Stimulated activated naive B cell treated with anti-CD40 and anti-IgM and Interleukin-4, amounts not matched to agents 10 μg/mL and 1 μg/mL and 100 μg/mL, for 72 hours (primary cell): ENCODE data around the gene IQGAP2.
A peak's percentile ranks its signal among the peaks of the same experiment; 100 is the strongest.
"Not testable (repeated sequence)": the region's sequence is repeated elsewhere in the genome, so short reads cannot be mapped to it uniquely, and the experiment has no call there.

ENCODE experiments used
- ATAC-seq, 2 donors: fragments of 150-1000 bp; cut with Tn5 transposase; replicated peaks; 2 replicates each; pipeline ENCODE4 v1.10.0; 2021; ENCODE audit warnings: moderate library complexity in 1 of 2
- DNase-seq: peaks from one replicate; pipeline ENCODE4 v3.0.0; 2021
- H3K27ac Mint-ChIP-seq: one replicate; pipeline ENCODE4 v1.8.0; 2022; ENCODE audit warnings: mild to moderate bottlenecking, mixed read lengths
- H3K27me3 Mint-ChIP-seq, 2 donors: one replicate each; pipeline ENCODE4 v1.8.0; 2022; ENCODE audit warnings: mixed read lengths in 2 of 2
- H3K36me3 Mint-ChIP-seq, 2 donors: one replicate each; pipeline ENCODE4 v1.8.0; 2022; ENCODE audit warnings: mixed read lengths in 2 of 2, mild to moderate bottlenecking in 1 of 2
- H3K4me1 Mint-ChIP-seq, 2 donors: one replicate each; pipeline ENCODE4 v1.8.0; 2022; ENCODE audit warnings: mixed read lengths in 2 of 2, mild to moderate bottlenecking in 1 of 2
- H3K4me3 Mint-ChIP-seq, 2 donors: one replicate each; pipeline ENCODE4 v1.8.0; 2022; ENCODE audit warnings: mild to moderate bottlenecking in 2 of 2, mixed read lengths in 2 of 2, moderate library complexity in 1 of 2
- H3K9me3 Mint-ChIP-seq, 2 donors: one replicate each; pipeline ENCODE4 v1.8.0; 2022; ENCODE audit warnings: mixed read lengths in 2 of 2, mild to moderate bottlenecking in 1 of 2

IQGAP2 gene

GRCh38 chr5:76667495-76667894, 264.4 kb downstream of the IQGAP2 start:
- Mint-ChIP-seq H3K27ac (no peak overlapping the region), H3K4me1 (no peaks in the 10 kb centered on the region), H3K27me3 (no peaks in the 10 kb centered on the region), H3K4me3 (no peak overlapping the region), H3K36me3 (peaks cover 10 to 11% of the 10 kb centered on the region in 2 donors), H3K9me3 (no peaks in the 10 kb centered on the region)
- ATAC-seq (no peak), DNase-seq (no peak)

GRCh38 chr5:76669245-76669644, 266.2 kb downstream of the IQGAP2 start:
- Mint-ChIP-seq H3K27ac (no peak overlapping the region), H3K27me3 (no peaks in the 10 kb centered on the region), H3K36me3 (peaks cover 10 to 11% of the 10 kb centered on the region in 2 donors), H3K9me3 (no peaks in the 10 kb centered on the region), H3K4me3 (no peak overlapping the region), H3K4me1 (no peaks in the 10 kb centered on the region)
- ATAC-seq (no peak), DNase-seq (no peak)

- H3K27ac Mint-ChIP-seq, result no peak overlapping the region
- H3K27me3 Mint-ChIP-seq, result no peaks in the 10 kb centered on the region
- DNase-seq (no peak), ATAC-seq (no peak)
- H3K4me1 Mint-ChIP-seq, result no peaks in the 10 kb centered on the region
- peaks cover 10 to 11% of the 10 kb centered on the region in 2 donors for H3K36me3 Mint-ChIP-seq
- H3K9me3 Mint-ChIP-seq, result no peaks in the 10 kb centered on the region
- H3K4me3 Mint-ChIP-seq, result no peak overlapping the region
Observed at GRCh38 chr5:76670508-76670907, 267.4 kb downstream of the IQGAP2 start.

GRCh38 chr5:76672242-76672641, 269.2 kb downstream of the IQGAP2 start:
- DNase-seq (no peak), ATAC-seq (no peak)
- H3K9me3 Mint-ChIP-seq, result no peaks in the 10 kb centered on the region
- no peak overlapping the region for H3K27ac Mint-ChIP-seq
- no peaks in the 10 kb centered on the region for H3K27me3 Mint-ChIP-seq
- H3K36me3 Mint-ChIP-seq, result peaks cover 11 to 13% of the 10 kb centered on the region in 2 donors
- no peaks in the 10 kb centered on the region for H3K4me1 Mint-ChIP-seq
- no peak overlapping the region for H3K4me3 Mint-ChIP-seq

GRCh38 chr5:76673125-76673524, 270.0 kb downstream of the IQGAP2 start:
- peaks cover 11 to 13% of the 10 kb centered on the region in 2 donors for H3K36me3 Mint-ChIP-seq

GRCh38 chr5:76674330-76675066, 271.4 kb downstream of the IQGAP2 start:
- no peak for ATAC-seq
- H3K36me3 Mint-ChIP-seq, result peaks cover 7 to 9% of the 10 kb centered on the region in 2 donors
- H3K27ac Mint-ChIP-seq, result no peak overlapping the region

More at GRCh38 chr5:76673125-76673524, 270.0 kb downstream of the IQGAP2 start:
- H3K4me3 Mint-ChIP-seq, result no peak overlapping the region
- H3K4me1 Mint-ChIP-seq, result no peaks in the 10 kb centered on the region
- H3K9me3 Mint-ChIP-seq, result no peaks in the 10 kb centered on the region
- H3K27me3 Mint-ChIP-seq, result no peaks in the 10 kb centered on the region
- no peak for ATAC-seq
- H3K27ac Mint-ChIP-seq, result no peak overlapping the region
- no peak for DNase-seq

GRCh38 chr5:76675364-76675763, 272.3 kb downstream of the IQGAP2 start:
- no peak overlapping the region for H3K4me3 Mint-ChIP-seq
- ATAC-seq, result no peak
- H3K36me3 Mint-ChIP-seq, result peaks cover 1 to 7% of the 10 kb centered on the region in 2 donors
- no peaks in the 10 kb centered on the region for H3K4me1 Mint-ChIP-seq
- no peaks in the 10 kb centered on the region for H3K9me3 Mint-ChIP-seq
- DNase-seq, result no peak
- no peaks in the 10 kb centered on the region for H3K27me3 Mint-ChIP-seq
- H3K27ac Mint-ChIP-seq, result no peak overlapping the region

More at GRCh38 chr5:76674330-76675066, 271.4 kb downstream of the IQGAP2 start:
- no peak overlapping the region for H3K4me3 Mint-ChIP-seq
- no peaks in the 10 kb centered on the region for H3K9me3 Mint-ChIP-seq
- no peak for DNase-seq
- no peaks in the 10 kb centered on the region for H3K4me1 Mint-ChIP-seq
- H3K27me3 Mint-ChIP-seq, result no peaks in the 10 kb centered on the region

GRCh38 chr5:76677849-76678472, 274.9 kb downstream of the IQGAP2 start:
- Mint-ChIP-seq H3K27ac (no peak overlapping the region), H3K36me3 (peaks cover 0 to 4% of the 10 kb centered on the region in 2 donors), H3K4me1 (no peaks in the 10 kb centered on the region), H3K4me3 (no peak overlapping the region), H3K9me3 (no peaks in the 10 kb centered on the region), H3K27me3 (no peaks in the 10 kb centered on the region)
- DNase-seq (no peak), ATAC-seq (no peak)

- H3K4me1 Mint-ChIP-seq, result peaks cover 3 to 4% of the 10 kb centered on the region in 2 donors
- no peaks in the 10 kb centered on the region for H3K27me3 Mint-ChIP-seq
- peaks cover 0 to 4% of the 10 kb centered on the region in 2 donors for H3K36me3 Mint-ChIP-seq
- H3K4me3 Mint-ChIP-seq, result no peak overlapping the region
- ATAC-seq (no peak), DNase-seq (no peak)
- no peaks in the 10 kb centered on the region for H3K9me3 Mint-ChIP-seq
- no peak overlapping the region for H3K27ac Mint-ChIP-seq
Observed at GRCh38 chr5:76679231-76679630, 276.1 kb downstream of the IQGAP2 start.

GRCh38 chr5:76680826-76681225, 277.7 kb downstream of the IQGAP2 start:
- not testable (repeated sequence) for DNase-seq, H3K36me3 Mint-ChIP-seq, H3K27me3 Mint-ChIP-seq, H3K9me3 Mint-ChIP-seq, ATAC-seq, H3K27ac Mint-ChIP-seq, H3K4me3 Mint-ChIP-seq
- peaks cover 10 to 13% of the 10 kb centered on the region in 2 donors for H3K4me1 Mint-ChIP-seq

- Mint-ChIP-seq H3K27me3 (no peaks in the 10 kb centered on the region), H3K4me1 (peaks cover 10 to 13% of the 10 kb centered on the region in 2 donors), H3K9me3 (no peaks in the 10 kb centered on the region), H3K27ac (no peak overlapping the region), H3K36me3 (peaks cover 0 to 5% of the 10 kb centered on the region in 2 donors), H3K4me3 (no peak overlapping the region)
- no peak for DNase-seq
- ATAC-seq, result peak; percentile 34 to 42
Observed at GRCh38 chr5:76681287-76681686, 278.2 kb downstream of the IQGAP2 start.

- ATAC-seq (no peak), DNase-seq (no peak)
- Mint-ChIP-seq H3K36me3 (peaks cover 0 to 5% of the 10 kb centered on the region in 2 donors), H3K9me3 (no peaks in the 10 kb centered on the region), H3K4me1 (peaks cover 10 to 13% of the 10 kb centered on the region in 2 donors), H3K27ac (no peak overlapping the region), H3K27me3 (no peaks in the 10 kb centered on the region), H3K4me3 (no peak overlapping the region)
Observed at GRCh38 chr5:76682387-76682786, 279.3 kb downstream of the IQGAP2 start.

- H3K36me3 Mint-ChIP-seq, result peaks cover 0 to 5% of the 10 kb centered on the region in 2 donors
- H3K4me1 Mint-ChIP-seq, result peaks cover 10 to 13% of the 10 kb centered on the region in 2 donors
- no peak overlapping the region for H3K4me3 Mint-ChIP-seq
- ATAC-seq, result no peak
- no peaks in the 10 kb centered on the region for H3K9me3 Mint-ChIP-seq
- H3K27me3 Mint-ChIP-seq, result no peaks in the 10 kb centered on the region
- no peak for DNase-seq
- H3K27ac Mint-ChIP-seq, result no peak overlapping the region
Observed at GRCh38 chr5:76683816-76684731, 281.0 kb downstream of the IQGAP2 start.

- H3K27ac Mint-ChIP-seq, result no peak overlapping the region
- peak in 1 of 2 donors; percentile 16 for ATAC-seq
- no peak for DNase-seq
- H3K9me3 Mint-ChIP-seq, result no peaks in the 10 kb centered on the region
- peaks cover 10 to 13% of the 10 kb centered on the region in 2 donors for H3K4me1 Mint-ChIP-seq
- no peaks in the 10 kb centered on the region for H3K27me3 Mint-ChIP-seq
- H3K36me3 Mint-ChIP-seq, result peaks cover 0 to 5% of the 10 kb centered on the region in 2 donors
- H3K4me3 Mint-ChIP-seq, result no peak overlapping the region
Observed at GRCh38 chr5:76684756-76685519, 281.9 kb downstream of the IQGAP2 start.
